ENCODE measurements around the gene CNDP1. TPM values are rescaled to one million over a fixed set of nuclear protein-coding genes. Genes with fewer than 3 reads are reported as not detected.

CNDP1 gene
- total RNA-seq, 1 experiment from 2014 or later = not detected

DNA sequence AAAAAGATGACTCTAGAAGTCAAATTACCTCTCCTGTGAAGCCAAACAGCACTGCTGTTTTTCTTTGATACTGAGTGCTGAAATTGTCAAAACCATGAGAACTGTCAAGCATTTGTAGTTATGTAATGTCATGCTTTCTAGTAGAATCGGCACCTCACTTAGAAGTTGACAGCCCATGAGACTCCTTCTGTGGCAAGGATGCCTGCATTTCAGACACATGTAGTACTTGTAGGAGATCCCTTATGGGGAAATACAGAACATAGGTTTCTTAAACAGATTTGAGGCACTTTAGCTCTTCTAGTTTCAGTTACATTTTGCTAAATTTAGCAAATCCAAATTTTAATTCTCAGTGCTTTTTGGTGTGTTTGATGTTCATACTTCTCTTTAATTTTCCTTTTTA, 79.1 kb downstream of the CNDP1 start:
- Mint-ChIP-seq H3K9me3 (ENCODE audit: unreplicated experiment) (no peaks in the 10 kb centered on the region), H3K4me3 (ENCODE audit: unreplicated experiment) (no peak overlapping the region), H3K27me3 (ENCODE audit: insufficient read depth, unreplicated experiment) (no peaks in the 10 kb centered on the region), H3K4me1 (ENCODE audit: insufficient read depth, unreplicated experiment) (peaks cover 12% of the 10 kb centered on the region), H3K27ac (ENCODE audit: low read depth, unreplicated experiment) (no peak overlapping the region), H3K36me3 (ENCODE audit: insufficient read depth, unreplicated experiment) (no peaks in the 10 kb centered on the region)
- ChIA-PET POLR2A (no interaction called here), CTCF (no interaction called here)
- BruUV-seq (replicated peaks) = no TSS peak
- TF ChIP-seq, protein P1, sequence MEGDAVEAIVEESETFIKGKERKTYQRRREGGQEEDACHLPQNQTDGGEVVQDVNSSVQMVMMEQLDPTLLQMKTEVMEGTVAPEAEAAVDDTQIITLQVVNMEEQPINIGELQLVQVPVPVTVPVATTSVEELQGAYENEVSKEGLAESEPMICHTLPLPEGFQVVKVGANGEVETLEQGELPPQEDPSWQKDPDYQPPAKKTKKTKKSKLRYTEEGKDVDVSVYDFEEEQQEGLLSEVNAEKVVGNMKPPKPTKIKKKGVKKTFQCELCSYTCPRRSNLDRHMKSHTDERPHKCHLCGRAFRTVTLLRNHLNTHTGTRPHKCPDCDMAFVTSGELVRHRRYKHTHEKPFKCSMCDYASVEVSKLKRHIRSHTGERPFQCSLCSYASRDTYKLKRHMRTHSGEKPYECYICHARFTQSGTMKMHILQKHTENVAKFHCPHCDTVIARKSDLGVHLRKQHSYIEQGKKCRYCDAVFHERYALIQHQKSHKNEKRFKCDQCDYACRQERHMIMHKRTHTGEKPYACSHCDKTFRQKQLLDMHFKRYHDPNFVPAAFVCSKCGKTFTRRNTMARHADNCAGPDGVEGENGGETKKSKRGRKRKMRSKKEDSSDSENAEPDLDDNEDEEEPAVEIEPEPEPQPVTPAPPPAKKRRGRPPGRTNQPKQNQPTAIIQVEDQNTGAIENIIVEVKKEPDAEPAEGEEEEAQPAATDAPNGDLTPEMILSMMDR (IDR thresholded peaks at IDR 0.05; ENCODE audit: unreplicated experiment) = no peak
- DNase-seq (ENCODE audit: unreplicated experiment) = no peak
- intact Hi-C loops (cut with micrococcal nuclease) = no loop called here

DNA sequence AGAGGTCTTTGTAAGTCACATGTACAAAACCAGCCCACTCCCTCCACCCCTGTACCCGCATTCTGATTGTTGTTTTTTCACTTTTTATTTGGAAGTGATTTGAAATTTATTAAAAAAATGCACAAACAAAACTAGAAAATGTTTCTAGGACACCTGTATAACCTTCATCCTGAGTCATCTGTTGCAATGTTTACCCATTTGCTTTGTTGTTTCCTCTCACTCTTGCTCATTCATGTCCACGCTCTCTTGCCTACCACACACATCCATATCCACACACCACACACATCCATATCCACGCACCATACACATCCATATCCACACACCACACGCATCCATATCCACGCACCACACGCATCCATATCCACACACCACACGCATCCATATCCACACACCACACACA, 82.2 kb downstream of the CNDP1 start:
- no peaks in the 10 kb centered on the region for H3K9me3 Mint-ChIP-seq (ENCODE audit: unreplicated experiment)
- no peak overlapping the region for H3K27ac Mint-ChIP-seq (ENCODE audit: low read depth, unreplicated experiment)
- intact Hi-C loops (cut with micrococcal nuclease) = no loop called here
- DNase-seq (ENCODE audit: unreplicated experiment) = no peak
- no peaks in the 10 kb centered on the region for H3K27me3 Mint-ChIP-seq (ENCODE audit: insufficient read depth, unreplicated experiment)
- CTCF ChIA-PET = no interaction called here
- POLR2A ChIA-PET = no interaction called here
- BruUV-seq (replicated peaks) = no TSS peak
- TF ChIP-seq, protein P1 (IDR thresholded peaks at IDR 0.05; ENCODE audit: unreplicated experiment) = no peak
- H3K36me3 Mint-ChIP-seq (ENCODE audit: insufficient read depth, unreplicated experiment) = no peaks in the 10 kb centered on the region
- no peak overlapping the region for H3K4me3 Mint-ChIP-seq (ENCODE audit: unreplicated experiment)
- H3K4me1 Mint-ChIP-seq (ENCODE audit: insufficient read depth, unreplicated experiment) = no peaks in the 10 kb centered on the region

DNA sequence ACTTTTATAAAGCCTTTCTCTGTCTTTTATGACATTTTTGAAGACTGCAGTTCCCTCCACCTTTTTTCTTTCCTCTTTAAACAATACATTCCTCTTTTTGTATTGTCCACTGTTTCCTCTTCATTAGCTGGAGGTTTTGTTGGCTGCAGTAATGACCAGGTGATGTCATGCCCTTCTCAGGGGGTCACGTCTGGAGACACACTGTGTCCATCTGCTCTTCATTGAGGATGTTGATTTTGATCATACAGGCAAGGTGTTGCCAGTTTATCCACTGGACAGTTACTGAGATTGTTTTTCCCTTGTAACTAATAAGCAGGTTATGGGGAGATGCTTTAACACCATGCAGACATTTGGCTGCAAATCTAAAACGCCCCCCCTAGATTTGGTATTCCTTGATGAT, 83.2 kb downstream of the CNDP1 start:
- TF ChIP-seq, protein P1 (IDR thresholded peaks at IDR 0.05; ENCODE audit: unreplicated experiment) = no peak
- ChIA-PET CTCF (interaction anchor here (0.6 kb wide), 1 partner anchor 358 kb away, joined by 5 read pairs; no protein-coding TSS in a partner anchor), POLR2A (interaction anchor here (0.7 kb wide), 1 partner anchor 29 kb away, joined by 3 read pairs; no protein-coding TSS in a partner anchor)
- BruUV-seq (replicated peaks) = no TSS peak
- DNase-seq (ENCODE audit: unreplicated experiment) = no peak
- H3K9me3 Mint-ChIP-seq (ENCODE audit: unreplicated experiment) = no peaks in the 10 kb centered on the region
- no peak overlapping the region for H3K4me3 Mint-ChIP-seq (ENCODE audit: unreplicated experiment)
- H3K4me1 Mint-ChIP-seq (ENCODE audit: insufficient read depth, unreplicated experiment) = no peaks in the 10 kb centered on the region
- H3K36me3 Mint-ChIP-seq (ENCODE audit: insufficient read depth, unreplicated experiment) = no peaks in the 10 kb centered on the region
- H3K27me3 Mint-ChIP-seq (ENCODE audit: insufficient read depth, unreplicated experiment) = no peaks in the 10 kb centered on the region
- H3K27ac Mint-ChIP-seq (ENCODE audit: low read depth, unreplicated experiment) = no peak overlapping the region
- intact Hi-C loops (cut with micrococcal nuclease) = no loop called here

DNA sequence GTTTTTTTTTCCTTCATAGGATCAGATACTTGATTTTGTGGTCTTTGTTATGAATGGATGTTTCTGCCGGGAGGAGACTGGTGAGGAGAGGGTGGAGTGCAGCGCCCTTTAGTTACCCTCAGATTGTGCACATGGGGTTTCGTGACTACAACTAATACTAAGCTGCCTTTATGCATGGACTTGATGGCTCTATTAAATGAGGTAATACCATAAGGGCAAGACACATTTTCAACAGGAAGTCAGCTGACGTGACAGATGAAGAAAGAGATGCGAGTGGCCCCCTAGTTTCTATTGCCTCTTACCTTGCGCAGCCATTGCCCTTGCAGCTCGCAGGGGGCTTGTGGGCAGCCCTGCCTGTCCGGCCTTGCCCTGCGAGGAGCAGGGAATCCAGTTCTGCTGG, 87.8 kb downstream of the CNDP1 start:
- intact Hi-C loops (cut with micrococcal nuclease) = no loop called here
- Mint-ChIP-seq H3K27ac (ENCODE audit: low read depth, unreplicated experiment) (no peak overlapping the region), H3K9me3 (ENCODE audit: unreplicated experiment) (no peaks in the 10 kb centered on the region), H3K4me3 (ENCODE audit: unreplicated experiment) (no peak overlapping the region), H3K36me3 (ENCODE audit: insufficient read depth, unreplicated experiment) (no peaks in the 10 kb centered on the region), H3K27me3 (ENCODE audit: insufficient read depth, unreplicated experiment) (no peaks in the 10 kb centered on the region), H3K4me1 (ENCODE audit: insufficient read depth, unreplicated experiment) (no peaks in the 10 kb centered on the region)
- no peak for DNase-seq (ENCODE audit: unreplicated experiment)
- TF ChIP-seq, protein P1 (IDR thresholded peaks at IDR 0.05; ENCODE audit: unreplicated experiment) = no peak
- ChIA-PET POLR2A (interaction anchor here (0.7 kb wide), 1 partner anchor 12 kb away, joined by 3 read pairs; no protein-coding TSS in a partner anchor), CTCF (no interaction called here)
- BruUV-seq (replicated peaks) = no TSS peak

Measured in MCF 10A (cell line).